ENCODE results near the gene FECH. TPM values are rescaled to one million over a fixed set of nuclear protein-coding genes. Genes with fewer than 3 reads are reported as not detected.
"Not testable (repeated sequence)": the region's sequence is repeated elsewhere in the genome, so short reads cannot be mapped to it uniquely, and the experiment has no call there.

Gene FECH
- polyA plus RNA-seq, 3 donors from 2014 or later = 37.1 to 59.9 (median 41.6) TPM

- no peaks in the 10 kb centered on the region for H3K9me3 Mint-ChIP-seq
Observed at GRCh38 chr18:57534511-57534909, 52.0 kb downstream of the FECH start.

GRCh38 chr18:57533868-57534510 is 52.5 kb downstream of the FECH start:
- Mint-ChIP-seq H3K36me3 (no peaks in the 10 kb centered on the region), H3K9me3 (no peaks in the 10 kb centered on the region), H3K27me3 (ENCODE audit: low read depth in 3 of 3) (peaks cover 0 to 2% (median 1%) of the 10 kb centered on the region in 3 donors), H3K4me3 (no peak overlapping the region), H3K27ac (no peak overlapping the region), H3K4me1 (no peaks in the 10 kb centered on the region)
- no peak for DNase-seq

More at GRCh38 chr18:57534511-57534909, 52.0 kb downstream of the FECH start:
- H3K36me3 Mint-ChIP-seq = no peaks in the 10 kb centered on the region
- no peak for DNase-seq
- H3K4me3 Mint-ChIP-seq = no peak overlapping the region
- no peak overlapping the region for H3K27ac Mint-ChIP-seq
- H3K4me1 Mint-ChIP-seq = no peaks in the 10 kb centered on the region
- H3K27me3 Mint-ChIP-seq (ENCODE audit: low read depth in 3 of 3) = peaks cover 0 to 1% (median 0%) of the 10 kb centered on the region in 3 donors

GRCh38 chr18:57533006-57533867 is 53.3 kb downstream of the FECH start:
- Mint-ChIP-seq H3K36me3 (no peaks in the 10 kb centered on the region), H3K4me1 (no peaks in the 10 kb centered on the region), H3K4me3 (no peak overlapping the region), H3K27ac (no peak overlapping the region), H3K27me3 (ENCODE audit: low read depth in 3 of 3) (peaks cover 0 to 2% (median 1%) of the 10 kb centered on the region in 3 donors), H3K9me3 (no peaks in the 10 kb centered on the region)
- no peak for DNase-seq

GRCh38 chr18:57529151-57529550 is 57.4 kb downstream of the FECH start:
- no peak for DNase-seq

GRCh38 chr18:57527556-57528229 is 58.8 kb downstream of the FECH start:
- Mint-ChIP-seq H3K27ac (no peak overlapping the region), H3K36me3 (no peaks in the 10 kb centered on the region), H3K9me3 (no peaks in the 10 kb centered on the region), H3K4me1 (no peaks in the 10 kb centered on the region), H3K27me3 (ENCODE audit: low read depth in 3 of 3) (peaks cover 0 to 2% (median 1%) of the 10 kb centered on the region in 3 donors), H3K4me3 (no peak overlapping the region)
- DNase-seq = no peak

More at GRCh38 chr18:57529151-57529550, 57.4 kb downstream of the FECH start:
- H3K27me3 Mint-ChIP-seq (ENCODE audit: low read depth in 3 of 3) = peaks cover 0 to 2% (median 1%) of the 10 kb centered on the region in 3 donors
- no peaks in the 10 kb centered on the region for H3K9me3 Mint-ChIP-seq
- no peak overlapping the region for H3K4me3 Mint-ChIP-seq
- no peak overlapping the region for H3K27ac Mint-ChIP-seq
- H3K36me3 Mint-ChIP-seq = no peaks in the 10 kb centered on the region
- H3K4me1 Mint-ChIP-seq = no peaks in the 10 kb centered on the region

GRCh38 chr18:57523171-57523956 is 63.1 kb downstream of the FECH start:
- DNase-seq = no peak
- H3K4me3 Mint-ChIP-seq = no peak overlapping the region
- H3K36me3 Mint-ChIP-seq = no peaks in the 10 kb centered on the region
- H3K27me3 Mint-ChIP-seq (ENCODE audit: low read depth in 3 of 3) = peaks cover 2 to 9% (median 2%) of the 10 kb centered on the region in 3 donors
- no peaks in the 10 kb centered on the region for H3K4me1 Mint-ChIP-seq
- no peak overlapping the region for H3K27ac Mint-ChIP-seq
- H3K9me3 Mint-ChIP-seq = no peaks in the 10 kb centered on the region

- not testable (repeated sequence) for H3K9me3 Mint-ChIP-seq; H3K27me3 Mint-ChIP-seq (ENCODE audit: low read depth in 3 of 3); H3K4me3 Mint-ChIP-seq; H3K4me1 Mint-ChIP-seq; DNase-seq; H3K36me3 Mint-ChIP-seq; H3K27ac Mint-ChIP-seq
Observed at GRCh38 chr18:57522348-57522747, 64.2 kb downstream of the FECH start.

GRCh38 chr18:57519668-57520424 is 66.7 kb downstream of the FECH start:
- H3K4me1 Mint-ChIP-seq = no peaks in the 10 kb centered on the region
- H3K36me3 Mint-ChIP-seq = no peaks in the 10 kb centered on the region
- H3K27me3 Mint-ChIP-seq (ENCODE audit: low read depth in 3 of 3) = peaks cover 2 to 9% (median 5%) of the 10 kb centered on the region in 3 donors
- DNase-seq = no peak
- H3K9me3 Mint-ChIP-seq = peaks cover 0 to under 1% (median 0%) of the 10 kb centered on the region in 6 donors
- no peak overlapping the region for H3K4me3 Mint-ChIP-seq
- H3K27ac Mint-ChIP-seq = no peak overlapping the region

- Mint-ChIP-seq H3K36me3 (no peaks in the 10 kb centered on the region), H3K27me3 (ENCODE audit: low read depth in 3 of 3) (peaks cover 2 to 9% (median 8%) of the 10 kb centered on the region in 3 donors), H3K4me1 (no peaks in the 10 kb centered on the region), H3K4me3 (no peak overlapping the region), H3K27ac (no peak overlapping the region), H3K9me3 (peaks cover 0 to 2% (median 0%) of the 10 kb centered on the region in 6 donors)
- no peak for DNase-seq
Observed at GRCh38 chr18:57518533-57518932, 68.0 kb downstream of the FECH start.

- DNase-seq = no peak
- Mint-ChIP-seq H3K27ac (no peak overlapping the region), H3K36me3 (no peaks in the 10 kb centered on the region), H3K4me1 (no peaks in the 10 kb centered on the region), H3K4me3 (no peak overlapping the region), H3K27me3 (ENCODE audit: low read depth in 3 of 3) (peaks cover 2 to 10% (median 6%) of the 10 kb centered on the region in 3 donors), H3K9me3 (peaks cover 0 to 2% (median 0%) of the 10 kb centered on the region in 6 donors)
Observed at GRCh38 chr18:57516056-57516455, 70.4 kb downstream of the FECH start.

- H3K27me3 Mint-ChIP-seq (ENCODE audit: low read depth in 3 of 3) = peaks cover 6 to 7% (median 6%) of the 10 kb centered on the region in 3 donors
- no peaks in the 10 kb centered on the region for H3K9me3 Mint-ChIP-seq
- H3K4me1 Mint-ChIP-seq = no peaks in the 10 kb centered on the region
- no peak overlapping the region for H3K4me3 Mint-ChIP-seq
- H3K27ac Mint-ChIP-seq = no peak overlapping the region
- no peak for DNase-seq
- H3K36me3 Mint-ChIP-seq = no peaks in the 10 kb centered on the region
Observed at GRCh38 chr18:57505231-57505630, 81.3 kb downstream of the FECH start.

- no peak overlapping the region for H3K27ac Mint-ChIP-seq
- no peak overlapping the region for H3K4me3 Mint-ChIP-seq
- H3K36me3 Mint-ChIP-seq = no peaks in the 10 kb centered on the region
- H3K27me3 Mint-ChIP-seq (ENCODE audit: low read depth in 3 of 3) = peaks cover 2 to 6% (median 4%) of the 10 kb centered on the region in 3 donors
- no peak for DNase-seq
- H3K9me3 Mint-ChIP-seq = no peaks in the 10 kb centered on the region
- H3K4me1 Mint-ChIP-seq = no peaks in the 10 kb centered on the region
Observed at GRCh38 chr18:57502624-57503023, 83.9 kb downstream of the FECH start.

Measured in immature natural killer cell (primary cell).